GM19238 (cell line): ENCODE results near the gene MEGF11.

Experiments used
- DNase-seq: peaks from one replicate; pipeline ENCODE4 v3.0.0; 2011; ENCODE audit warnings: low spot score; ENCODE audit not compliant: insufficient read length

The MEGF11 gene

DNA sequence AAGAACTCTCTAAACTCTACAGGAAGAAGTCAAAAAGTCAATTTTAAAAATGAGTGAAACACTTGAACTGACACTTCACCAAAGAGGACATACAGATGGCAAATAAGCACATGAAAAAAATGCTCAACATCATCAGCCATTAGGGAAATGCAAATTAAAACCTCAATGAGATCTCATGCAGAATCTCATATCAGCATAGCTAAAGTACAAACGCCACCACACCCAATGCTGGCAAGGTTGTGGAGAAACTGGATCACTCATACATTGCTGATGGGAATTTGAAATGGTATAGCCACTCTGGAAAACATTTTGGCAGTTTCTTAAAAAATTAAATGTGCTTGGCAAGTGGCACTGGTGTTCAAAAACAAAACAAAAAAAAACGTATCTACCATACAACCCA lies 34.2 kb downstream of the MEGF11 start:
- no peak for DNase-seq

DNA sequence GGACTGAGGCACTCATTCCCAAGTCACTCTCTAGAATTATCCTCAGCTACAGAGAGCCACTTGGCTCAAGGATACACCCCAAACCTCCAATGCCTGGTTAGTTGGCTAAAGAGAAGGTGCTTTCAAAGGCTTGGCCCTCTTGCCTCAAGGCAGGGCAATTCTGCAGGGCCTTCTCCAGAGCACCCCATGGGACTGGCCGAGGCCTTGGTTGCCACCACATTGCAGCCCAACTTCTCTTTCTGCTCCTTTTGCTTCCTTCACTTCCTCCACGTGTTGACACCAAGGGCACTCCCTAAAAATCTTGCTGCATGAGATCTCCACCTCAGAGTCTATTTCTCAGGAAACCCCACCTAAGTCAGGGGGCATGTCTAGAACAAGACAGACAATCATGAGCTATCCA lies 36.7 kb downstream of the MEGF11 start:
- no peak for DNase-seq

DNA sequence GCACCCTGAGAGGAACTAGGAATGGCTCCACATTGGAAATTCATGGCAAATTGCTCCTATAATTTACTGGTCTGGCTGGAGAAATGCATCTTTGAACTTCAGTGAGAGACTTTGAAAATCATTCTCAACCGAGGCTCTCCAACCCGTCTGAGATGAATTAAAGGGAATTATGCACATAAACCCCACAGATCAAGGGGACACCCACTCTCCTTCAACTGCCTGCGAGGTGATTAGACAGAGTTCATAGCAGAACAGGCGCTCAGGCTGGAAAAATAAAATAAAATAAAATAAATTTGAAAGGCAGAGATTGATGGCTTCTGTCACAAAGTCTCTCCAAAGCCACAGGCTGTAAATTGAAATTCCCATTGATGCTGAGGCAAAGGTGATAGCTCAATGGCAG lies 37.7 kb downstream of the MEGF11 start:
- DNase-seq: no peak

DNA sequence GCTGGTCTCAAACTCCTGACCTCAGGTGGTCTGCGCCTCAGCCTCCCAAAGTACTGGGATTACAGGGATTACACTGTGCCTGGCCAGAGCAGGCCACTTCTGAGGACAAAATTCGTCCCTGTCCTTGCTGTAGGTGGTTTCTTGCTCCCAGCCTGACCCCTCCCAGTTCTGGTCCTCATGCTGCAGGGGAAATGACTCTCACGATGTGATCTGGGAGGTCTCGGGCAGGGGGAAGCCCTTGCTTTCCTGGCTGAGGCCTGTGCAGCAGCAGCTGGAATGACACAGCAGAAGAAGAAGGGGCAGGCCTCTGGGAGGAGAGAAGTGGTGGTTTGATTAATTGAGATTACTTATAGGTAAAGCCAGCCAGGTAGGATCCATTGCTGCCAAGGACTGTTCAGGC lies 39.3 kb downstream of the MEGF11 start:
- no peak for DNase-seq

DNA sequence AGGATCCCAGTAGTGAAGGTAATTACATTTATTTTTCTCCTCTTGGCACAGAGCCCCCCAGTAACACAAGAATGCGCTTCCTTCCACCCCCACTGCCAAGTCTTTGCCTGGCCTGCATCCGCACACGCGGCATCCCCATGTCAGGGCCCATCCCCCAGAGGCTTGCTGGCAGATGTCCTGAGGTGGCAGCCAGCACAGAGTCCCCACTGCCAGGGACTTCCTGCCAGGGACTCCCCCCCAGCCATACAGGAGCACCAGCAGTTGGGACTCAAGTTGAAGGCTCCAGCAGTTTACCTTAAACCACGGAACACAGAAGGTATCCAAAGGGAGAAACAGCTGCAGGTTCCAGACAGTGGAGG lies 41.0 kb downstream of the MEGF11 start:
- no peak for DNase-seq

DNA sequence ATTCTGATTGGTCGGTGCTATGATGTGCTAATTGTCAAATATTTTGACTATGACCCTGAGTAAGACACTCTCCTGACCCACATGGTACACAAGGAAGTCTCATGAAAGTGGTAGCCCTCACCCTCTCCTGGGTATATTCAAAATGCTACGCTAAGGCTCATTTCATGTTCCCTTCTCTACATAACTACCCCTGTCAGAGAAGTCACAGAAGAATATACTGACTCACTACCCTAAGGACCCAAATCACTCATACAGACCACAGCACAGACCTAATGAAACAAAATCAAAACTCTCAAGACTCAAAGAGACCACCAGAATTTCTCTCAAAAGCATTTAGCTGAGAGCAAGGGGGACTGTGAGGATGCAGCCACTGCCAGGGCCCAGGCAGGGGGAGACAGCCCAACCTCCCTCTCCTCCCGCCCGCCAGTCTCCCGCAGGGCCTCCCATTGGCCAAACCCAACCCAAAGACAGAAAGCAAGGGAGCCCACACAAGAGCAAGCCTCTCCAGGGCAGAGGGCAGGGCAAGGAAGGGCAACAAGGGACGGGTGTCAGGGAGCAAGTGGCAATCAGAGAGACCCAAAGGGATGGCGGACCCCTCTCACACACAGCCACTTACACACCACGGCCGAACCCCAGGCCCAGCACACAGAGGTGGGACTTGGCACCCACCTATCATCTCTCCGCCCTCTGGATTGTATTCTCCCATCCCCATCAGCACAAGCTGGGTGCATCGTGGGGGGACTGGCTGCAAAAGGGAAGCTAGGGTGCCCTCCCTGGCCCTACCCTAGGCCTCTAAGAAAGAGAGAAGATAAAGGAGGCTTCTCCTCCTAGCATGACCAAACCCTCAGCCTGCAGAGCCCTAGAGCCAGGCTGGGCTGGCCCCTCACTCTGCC lies 41.6 kb downstream of the MEGF11 start:
- DNase-seq: no peak

DNA sequence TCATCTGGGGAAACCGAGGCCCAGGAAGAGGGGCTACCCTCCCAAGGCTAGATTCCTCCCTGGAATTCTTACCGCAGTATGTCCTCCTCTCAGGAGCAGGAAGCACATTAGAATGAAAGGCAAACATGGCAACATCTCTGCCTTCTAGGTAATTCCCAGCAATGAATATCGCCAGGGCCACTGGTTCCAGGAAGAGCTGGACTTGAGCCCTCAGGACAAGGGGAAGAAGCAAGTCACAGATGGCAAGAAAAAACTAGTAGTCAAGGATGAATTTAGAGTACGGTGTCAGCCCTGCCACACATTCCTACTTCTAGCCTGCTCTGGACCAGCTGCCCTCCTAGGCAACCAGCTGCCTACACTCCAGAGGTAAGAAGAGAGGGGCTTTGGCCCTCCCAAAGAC lies 42.9 kb downstream of the MEGF11 start:
- no peak for DNase-seq

DNA sequence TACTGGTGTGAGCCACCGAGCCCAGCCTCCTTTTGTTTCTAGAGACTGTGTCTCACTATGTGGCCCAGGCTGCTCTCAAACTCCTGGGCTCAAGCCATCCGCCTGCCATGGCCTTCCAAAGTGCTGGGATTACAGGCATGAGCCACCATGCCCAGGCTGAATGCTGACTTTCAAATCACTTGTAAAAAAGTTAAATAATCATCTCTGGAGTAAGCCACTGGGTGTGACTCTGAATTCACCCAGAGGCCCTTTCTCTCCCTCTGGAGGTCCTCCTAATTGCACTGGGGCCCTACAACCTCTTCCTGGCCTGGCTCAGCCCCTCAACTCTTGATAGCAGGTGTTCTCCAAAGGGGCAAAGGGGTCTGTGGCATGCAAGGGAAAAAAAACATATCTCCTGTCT lies 54.8 kb downstream of the MEGF11 start:
- DNase-seq: no peak

DNA sequence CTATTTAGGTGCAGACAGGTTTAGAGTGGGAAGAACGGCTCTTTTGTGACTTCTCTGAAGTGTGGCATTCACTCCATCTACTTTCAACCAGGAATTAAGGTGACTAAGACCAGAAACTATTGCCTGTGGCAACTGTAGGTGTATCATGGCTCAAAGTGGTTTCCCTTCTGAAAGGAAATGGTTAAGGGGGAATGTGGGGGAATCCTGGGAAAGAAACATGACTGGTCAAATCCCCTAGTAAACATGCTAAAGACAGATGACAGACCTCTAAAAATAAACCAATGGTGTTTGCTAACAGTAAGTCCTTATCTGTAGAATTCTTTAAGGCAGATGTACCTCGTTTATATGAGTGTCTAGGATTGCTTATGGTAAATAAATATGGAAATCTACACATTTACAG lies 56.9 kb downstream of the MEGF11 start:
- DNase-seq: no peak

DNA sequence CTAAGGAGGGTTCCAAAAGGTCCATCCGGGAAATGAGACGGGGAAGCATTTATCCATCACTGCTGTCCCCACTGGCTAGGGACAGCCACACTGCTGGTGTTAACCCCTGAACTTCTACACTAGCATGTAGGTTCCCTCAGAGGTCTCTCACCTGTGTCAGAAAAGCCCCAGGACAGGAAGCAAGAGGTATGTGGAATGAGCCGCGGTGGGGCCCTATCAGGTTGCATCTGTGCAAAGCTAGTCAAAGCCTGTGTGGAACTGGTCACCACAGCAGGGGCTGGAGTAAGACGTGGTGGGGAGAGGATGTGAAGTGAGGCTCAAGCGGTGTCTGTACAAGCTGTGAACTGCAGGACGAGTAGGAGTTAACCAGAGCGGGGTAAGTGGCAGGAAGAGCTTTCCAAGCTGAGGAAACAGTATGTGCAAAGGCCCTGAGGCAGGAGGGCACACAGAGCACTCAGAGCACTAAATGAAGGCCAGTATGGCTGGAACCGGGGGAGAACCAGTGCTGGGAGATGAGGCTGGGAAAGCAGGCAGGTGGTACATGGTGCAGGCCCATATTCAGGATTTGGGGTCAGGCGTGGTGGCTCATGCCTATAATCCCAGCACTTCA lies 57.8 kb downstream of the MEGF11 start:
- DNase-seq: no peak

DNA sequence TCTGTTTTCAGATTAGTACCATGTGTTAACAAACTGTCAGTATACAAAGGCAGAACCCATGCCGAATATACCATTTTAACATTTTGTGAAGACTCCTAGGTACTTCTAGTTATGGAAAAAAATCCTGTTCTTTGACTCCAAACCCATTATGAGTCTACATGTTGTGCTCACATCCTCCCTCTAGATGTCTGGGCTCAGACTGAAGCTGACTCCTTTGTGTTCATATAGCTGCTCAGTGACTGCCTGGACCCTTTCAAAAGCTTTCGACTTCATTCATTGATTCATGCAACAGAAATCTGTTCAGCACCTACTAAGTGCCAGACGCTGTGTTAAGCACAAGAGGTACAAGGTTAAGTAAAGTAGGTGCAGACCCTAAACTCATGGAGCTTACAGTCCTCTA lies 60.5 kb downstream of the MEGF11 start:
- no peak for DNase-seq

DNA sequence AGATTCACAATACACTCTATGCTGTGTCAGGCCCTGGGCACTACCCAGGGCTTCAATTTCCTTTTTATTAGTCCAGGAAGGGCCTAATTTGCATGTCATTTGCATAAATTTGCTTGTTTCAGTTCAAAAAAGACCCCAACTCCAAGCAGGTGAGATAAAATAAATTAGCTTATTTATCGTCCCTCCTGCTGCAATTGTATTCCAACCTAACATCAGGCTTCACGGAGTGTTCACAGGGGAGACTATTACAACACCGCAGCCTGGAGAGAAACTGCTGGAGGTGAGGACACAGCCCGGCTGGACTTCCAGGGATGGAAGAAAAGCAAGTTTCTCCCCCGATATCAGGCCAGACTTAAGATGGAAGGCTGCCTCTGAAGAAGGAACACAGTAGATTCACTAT lies 62.8 kb downstream of the MEGF11 start:
- no peak for DNase-seq

DNA sequence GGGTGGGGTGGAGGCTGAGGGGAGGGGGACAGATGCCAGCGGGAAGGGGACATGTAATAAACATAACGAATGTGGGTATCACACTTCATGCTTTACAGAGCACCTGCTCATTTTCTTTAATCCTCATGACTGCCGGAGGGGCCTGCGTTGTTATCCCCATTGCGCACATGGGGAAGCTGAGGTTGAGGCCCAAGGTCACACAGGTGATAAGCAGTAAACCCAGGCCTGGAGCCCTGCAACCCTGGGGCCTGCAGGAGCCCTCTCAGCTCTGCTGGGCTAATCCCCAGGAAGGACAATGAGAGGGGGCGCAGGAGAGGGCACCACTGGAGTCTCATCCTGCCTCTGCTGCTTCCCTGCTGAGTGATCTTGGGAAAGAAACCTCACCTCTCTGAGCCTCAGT lies 64.3 kb downstream of the MEGF11 start:
- no peak for DNase-seq

DNA sequence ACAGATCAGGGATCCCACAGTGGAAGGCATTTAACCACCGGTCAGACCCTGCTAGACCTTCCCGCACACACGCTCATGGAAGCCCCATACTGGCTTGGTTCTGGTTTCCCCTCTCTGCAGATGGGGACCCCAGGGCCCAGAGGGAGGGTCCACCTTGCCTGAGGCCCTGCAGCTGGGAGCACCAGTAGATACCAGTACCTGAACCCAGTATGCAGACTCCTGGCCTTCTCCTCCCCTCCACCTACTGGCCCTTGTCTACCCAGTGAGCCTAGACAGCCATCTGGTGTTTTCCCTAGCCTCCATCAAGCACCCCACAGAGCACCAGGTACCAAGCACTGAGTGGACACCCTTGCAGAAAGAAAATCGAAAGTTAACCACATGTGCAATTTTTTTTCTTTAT lies 65.1 kb downstream of the MEGF11 start:
- no peak for DNase-seq

DNA sequence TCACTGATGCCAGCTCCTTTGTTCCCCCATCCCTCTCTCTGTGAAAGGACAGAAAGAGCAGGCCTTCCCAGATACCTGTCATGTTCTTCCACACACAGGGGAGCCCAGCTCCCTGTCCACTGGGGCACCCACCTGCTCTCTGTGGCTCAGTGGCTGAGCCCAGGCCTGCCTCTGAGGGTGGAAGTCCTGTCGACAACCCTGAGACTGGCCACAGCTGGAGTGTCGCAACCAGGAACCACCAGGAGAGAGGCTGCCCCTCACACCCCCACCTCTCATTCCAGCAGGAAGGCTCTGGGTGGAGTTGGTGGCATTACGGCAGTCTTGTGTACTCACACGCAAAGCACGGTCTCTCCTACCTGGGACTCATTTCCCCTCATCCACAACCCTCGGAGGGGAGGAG lies 66.3 kb downstream of the MEGF11 start:
- DNase-seq: no peak

DNA sequence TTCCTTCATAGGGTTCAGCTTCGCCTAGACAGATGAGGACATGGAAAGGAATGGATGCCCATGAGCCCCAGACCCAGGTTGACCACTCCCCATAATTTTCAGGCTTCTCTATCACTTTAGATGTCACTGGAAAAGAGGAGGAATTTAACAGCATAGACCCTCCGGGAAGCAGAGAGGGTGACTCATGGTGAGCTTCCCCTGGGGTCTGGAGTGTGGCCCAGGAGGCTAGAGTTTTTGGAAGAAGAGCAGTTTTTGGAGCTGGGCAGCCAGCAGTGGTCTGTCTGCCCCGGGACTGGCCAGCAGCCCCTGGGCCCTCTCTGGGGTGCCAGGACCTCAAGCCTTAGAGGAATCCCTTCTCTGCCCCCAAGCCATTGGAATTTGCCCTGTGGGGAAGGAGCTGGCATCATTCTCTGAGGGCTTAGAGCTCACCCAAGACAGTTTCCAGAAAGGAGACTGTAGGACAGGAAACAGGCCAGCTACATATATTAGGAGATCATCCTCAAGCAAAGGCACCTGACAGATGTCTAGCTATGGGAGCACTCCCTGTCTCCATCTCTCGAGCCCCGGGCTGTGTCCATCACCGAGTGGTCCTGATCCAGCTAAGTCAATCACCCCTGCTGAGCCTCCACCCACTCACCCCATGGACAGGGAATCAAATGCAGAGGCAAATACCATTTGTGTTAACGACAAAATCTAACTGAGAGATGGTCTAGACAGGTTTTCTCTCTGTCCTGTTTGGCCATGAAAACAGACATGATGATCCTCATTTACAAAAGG lies 67.3 kb downstream of the MEGF11 start:
- no peak for DNase-seq

DNA sequence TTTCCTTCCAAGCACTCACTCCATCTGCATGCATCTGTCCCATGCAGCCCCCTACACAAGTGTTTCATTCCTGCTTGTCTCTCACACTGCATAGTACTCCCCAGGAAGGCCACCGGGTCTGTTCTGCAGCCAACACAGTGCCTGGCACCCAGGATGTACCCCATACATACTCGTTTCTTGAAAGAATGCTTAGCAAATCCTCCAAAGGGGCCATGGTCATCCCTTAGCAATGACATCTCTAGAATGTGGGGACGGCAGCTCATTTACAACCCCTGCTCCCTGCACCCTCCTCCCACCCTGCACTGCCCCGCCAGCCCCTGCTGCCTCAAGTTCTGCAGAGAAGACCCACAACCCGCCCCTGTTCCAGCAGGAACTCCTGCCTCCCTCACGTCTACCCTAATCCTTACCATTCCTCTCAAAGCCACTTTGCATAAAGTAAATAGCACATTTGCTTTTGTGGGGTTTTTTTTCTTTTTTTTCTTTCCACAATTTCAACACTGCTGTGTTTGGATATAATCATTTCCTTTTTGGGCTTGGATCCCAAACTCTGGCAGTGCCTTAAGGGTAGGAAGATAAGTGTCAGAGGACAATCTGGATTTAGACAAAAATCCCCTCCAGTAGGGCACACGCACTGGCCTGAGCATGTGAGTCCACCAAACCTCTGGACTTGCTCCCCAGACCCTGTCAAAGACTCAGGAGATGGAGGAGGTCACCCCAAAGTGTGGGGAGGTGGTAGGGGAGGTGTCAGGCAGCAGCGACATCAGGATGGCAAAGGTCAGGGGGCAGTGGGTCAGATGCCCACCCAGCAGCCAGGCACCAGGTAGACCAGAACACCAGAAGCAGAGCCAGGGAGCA lies 68.4 kb downstream of the MEGF11 start:
- no peak for DNase-seq

DNA sequence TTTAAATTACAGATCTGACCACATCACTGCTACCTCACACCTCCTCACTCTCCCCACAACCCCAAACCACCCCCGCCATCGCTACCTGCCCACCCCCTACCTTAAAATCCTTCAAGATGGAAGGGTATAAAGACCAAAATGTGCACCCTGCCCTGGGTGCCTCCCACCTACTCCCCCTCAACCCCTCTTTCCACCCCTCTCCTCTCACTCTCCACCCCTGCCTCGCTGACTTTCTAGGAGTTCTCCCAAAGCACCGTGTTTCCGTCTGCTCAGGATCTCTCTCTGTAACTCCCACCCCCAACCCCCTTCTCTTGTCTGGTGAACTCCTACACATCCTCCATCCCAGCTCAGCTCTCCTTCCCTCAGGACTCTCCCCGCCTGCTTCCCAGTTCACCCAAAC lies 69.1 kb downstream of the MEGF11 start:
- DNase-seq: no peak

DNA sequence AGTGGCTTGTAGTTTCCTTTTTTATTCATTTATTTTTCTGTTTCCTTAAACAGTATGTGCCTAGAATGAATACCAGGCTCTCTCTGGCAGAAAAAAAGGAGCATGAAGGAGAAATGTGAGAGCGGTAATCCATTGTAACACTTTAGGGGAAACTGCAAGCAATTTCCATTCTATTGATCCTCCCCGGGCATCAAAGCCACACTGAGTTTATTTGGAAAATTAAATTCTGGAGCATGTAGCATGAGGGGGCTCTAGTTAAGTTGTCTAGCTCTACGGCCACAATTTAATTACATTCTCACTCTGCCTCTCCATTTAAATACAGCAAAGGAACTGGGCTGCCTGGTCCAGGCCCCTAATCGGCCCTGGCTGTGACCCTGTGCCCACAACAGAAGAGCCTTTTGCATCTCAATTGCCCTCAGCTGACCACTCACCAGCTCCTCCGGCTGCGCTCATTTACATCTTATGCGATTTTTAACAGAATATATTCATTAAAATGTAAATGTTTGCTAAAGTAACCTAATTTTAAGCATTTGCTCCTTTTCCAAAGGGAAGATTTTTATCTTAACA lies 72.9 kb downstream of the MEGF11 start:
- DNase-seq: no peak

DNA sequence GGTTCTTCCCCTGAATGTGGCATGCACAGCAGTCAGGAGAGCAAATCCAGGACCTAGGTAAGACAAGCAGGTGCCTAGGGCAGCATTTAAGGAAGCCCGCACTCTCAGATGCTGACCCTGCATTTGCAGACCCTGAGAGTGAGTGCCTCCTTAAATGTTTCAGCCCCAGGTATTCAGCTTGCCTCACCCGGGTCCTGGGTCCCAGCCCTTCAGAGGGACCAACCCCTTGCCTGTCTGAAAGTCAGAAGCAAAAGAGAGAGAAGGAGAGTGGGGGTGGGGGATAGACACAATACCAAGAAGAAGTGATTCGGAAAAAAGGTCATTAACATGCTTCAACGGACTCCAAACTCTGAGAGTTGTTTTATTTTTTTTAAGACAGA lies 75.0 kb downstream of the MEGF11 start:
- DNase-seq: no peak

DNA sequence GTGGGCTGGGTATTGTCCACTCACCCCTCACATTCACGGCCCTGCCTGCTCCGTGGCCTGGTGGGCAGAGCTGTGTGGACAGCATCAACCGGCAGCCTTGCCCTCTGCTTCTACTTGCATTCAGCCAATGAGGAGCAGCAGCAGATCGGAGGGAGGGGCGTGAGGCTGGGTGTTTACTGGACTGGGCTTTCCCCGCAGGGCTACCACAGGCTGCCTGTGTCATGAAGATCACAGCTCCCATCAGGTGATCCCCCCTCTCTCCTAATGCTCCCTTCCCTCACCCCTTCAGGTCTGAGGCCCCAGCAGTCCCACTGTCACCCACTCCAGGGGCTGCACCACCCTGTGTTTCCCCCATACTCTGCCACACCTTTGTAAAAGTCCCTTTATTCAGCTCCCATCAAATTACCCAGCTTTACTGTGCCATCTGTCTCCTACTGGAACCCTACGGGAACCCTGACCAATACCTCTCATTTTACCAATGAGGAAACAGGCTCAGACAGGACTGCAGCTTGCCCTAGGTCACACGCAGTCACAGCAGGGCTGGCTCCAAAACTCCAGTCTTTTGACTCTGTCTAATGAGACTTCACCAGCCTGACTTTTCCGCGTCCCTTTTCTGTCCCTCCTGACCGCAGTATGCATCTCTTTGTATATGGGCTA lies 81.1 kb downstream of the MEGF11 start:
- no peak for DNase-seq
